ENCODE data around the gene GSG1L. TPM values are rescaled to one million over a fixed set of nuclear protein-coding genes. Genes with fewer than 3 reads are reported as not detected.
A peak's percentile ranks its signal among the peaks of the same experiment; 100 is the strongest.
"Not testable (repeated sequence)": the region's sequence is repeated elsewhere in the genome, so short reads cannot be mapped to it uniquely, and the experiment has no call there.

GSG1L gene
- total RNA-seq, 1 donor from 2014 or later, result not detected

DNA sequence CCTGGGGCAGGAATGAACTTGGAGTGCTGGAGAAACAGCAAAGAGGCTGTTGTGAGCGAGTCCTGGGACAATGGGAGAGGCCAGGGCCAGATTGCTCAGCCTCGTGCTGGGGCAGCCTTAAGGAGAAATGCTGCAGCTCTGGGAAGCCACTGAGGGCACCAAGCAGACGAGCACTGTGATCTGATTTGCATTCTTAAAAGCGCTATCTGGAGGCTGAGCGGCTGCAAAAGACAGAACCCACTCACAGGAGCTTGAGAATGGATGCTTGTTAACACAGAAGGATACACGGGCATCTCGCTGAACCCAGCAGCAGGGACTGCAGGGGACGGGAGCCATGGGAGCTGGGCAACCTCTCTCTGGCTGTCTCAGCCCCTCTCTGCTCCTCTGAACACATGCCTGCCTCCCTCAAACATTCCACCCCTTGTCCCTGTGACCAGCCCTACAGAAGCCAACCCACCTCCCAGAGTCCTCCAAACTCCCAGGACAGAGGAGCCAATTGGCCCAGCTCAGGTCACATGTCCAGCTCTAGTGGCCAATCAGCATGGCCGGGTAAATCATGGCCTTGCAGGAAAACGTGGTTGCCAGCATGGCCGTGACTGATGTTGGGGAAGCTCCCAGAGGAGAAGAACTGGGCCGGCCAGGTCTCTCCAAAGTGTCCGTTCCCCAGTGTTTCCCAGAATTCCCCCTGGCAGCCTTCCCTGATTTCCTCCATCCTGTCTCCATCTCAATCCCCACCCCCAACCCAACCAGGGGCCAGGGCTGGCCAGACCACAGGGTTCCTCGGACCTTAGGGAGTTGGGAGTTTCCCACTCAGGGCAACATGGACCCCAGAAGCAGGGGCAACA lies 60.3 kb downstream of the GSG1L start:
- DNase-seq, result no peak
- no peak for ATAC-seq (ENCODE audit: poor library complexity)
- intact Hi-C loops (cut with DNase I), result no loop called here

DNA sequence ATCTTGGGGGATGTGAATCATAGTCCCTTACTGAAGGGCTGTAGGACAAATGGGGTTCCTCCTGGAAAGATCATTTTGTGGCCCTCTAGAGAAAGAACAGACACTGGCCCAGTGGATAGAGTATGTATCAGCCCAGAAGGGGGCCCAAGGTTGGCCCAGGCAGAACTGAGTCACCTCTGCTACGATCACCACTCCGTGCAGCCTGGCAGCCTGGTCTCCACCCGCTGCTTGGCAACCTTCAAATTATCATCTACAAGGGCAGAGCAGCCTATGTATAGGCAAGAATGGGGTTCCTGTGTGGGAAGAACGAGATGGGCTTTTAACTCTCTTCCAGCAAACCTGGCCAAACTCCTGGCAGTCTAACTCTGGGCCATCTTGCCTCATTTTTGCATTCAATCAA lies 61.9 kb downstream of the GSG1L start:
- DNase-seq, result no peak
- no peak for ATAC-seq (ENCODE audit: poor library complexity)
- intact Hi-C loops (cut with DNase I), result no loop called here

DNA sequence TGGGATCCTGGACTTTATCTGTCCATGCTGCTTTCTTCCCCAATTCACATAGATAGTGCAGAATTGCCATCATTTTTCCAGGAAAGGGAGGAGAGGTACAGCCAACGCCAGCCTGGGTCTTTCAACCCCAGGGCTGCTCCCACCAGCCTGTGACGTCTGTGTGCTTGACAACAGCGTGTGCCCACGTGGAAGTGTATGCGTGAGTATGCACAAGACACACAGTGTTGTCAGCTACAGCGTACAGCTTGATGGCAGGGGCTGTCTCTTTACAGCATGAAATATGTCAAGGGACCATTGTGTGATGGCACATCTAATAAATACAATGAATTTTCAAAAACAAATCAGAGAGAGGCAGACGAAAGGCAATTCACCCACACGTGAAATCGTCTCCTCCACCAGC lies 62.3 kb downstream of the GSG1L start:
- intact Hi-C loops (cut with DNase I), result no loop called here
- ATAC-seq (ENCODE audit: poor library complexity) (no peak), DNase-seq (no peak)

DNA sequence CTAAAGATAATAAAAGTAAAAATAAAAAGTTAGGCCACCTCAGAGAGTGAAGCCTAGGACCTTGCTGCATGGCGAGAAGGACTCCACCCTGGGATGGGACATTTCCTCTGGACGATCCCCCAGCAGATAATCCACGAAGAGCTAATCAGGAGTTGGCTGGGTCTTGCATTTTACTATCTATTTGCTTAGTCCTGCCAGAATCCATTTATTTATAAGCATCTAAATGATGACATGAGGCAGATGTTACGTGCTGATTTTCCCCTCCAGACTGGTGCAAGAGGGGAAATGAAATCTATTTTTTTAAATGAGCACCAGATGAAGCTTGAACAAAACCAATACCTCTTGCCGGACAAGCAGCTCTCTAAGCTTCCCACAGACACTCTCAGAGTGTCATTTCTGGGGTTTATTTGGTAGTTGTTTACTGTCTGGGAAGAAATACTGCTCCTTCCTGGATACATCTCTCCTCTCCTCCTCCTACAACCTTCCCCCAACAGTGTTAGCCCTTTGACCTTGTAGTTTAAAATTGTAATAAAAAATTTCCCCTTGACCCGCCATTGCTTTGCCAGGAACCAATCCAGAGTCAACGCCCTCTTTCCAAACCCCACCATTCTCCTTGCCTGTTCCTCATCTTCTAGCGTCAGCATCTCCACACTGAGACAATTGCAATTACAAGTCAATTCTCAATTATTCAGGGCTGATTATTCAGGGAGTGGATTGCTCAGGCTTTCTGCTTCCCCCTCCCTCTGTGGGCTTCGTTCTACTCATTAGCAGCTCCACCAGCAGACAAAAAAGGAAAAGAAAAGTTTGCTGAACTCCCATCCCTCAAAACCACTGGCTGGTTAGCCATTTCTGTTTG lies 63.0 kb downstream of the GSG1L start:
- intact Hi-C loops (cut with DNase I), result no loop called here
- no peak for DNase-seq
- no peak for ATAC-seq (ENCODE audit: poor library complexity)

DNA sequence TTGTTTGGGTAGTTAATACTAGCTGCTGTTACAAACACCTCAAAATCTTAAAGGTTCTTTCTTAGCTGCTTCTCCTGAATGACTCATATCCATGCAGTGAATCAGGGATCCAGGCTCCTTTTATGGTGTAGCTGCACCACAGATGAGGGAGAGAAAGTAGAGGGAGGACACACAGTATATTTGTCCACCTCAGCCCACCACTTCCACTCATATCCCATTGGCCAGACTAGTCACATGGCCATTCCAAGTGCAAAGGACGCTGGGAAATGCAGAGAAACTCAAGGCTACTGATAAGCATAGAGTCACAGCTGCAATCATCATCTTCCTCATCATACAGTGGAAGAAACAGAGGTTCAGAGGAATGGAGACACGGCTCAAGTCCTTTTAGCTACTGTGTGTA lies 63.8 kb downstream of the GSG1L start:
- ATAC-seq (ENCODE audit: poor library complexity) (no peak), DNase-seq (no peak)
- intact Hi-C loops (cut with DNase I), result no loop called here

DNA sequence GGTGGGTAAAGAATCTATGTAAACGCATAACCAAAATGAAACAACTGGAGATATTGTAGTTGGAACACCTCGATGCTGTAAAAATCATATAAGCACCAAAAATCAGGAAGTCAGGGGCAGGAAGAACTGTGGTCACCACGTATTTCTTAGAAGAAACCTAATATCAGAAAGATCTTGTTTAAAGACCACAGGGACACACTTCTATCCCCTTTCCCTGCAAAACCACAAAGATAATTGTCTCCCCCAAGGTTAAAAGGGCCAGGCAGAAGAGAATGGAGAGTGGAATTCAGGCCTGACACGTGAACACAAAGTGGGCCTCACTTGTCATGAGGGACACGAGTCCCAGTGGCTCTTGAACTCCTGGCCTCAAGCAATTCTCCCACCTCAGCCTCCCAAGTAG lies 68.1 kb downstream of the GSG1L start:
- no peak for ATAC-seq (ENCODE audit: poor library complexity)
- intact Hi-C loops (cut with DNase I), result no loop called here

DNA sequence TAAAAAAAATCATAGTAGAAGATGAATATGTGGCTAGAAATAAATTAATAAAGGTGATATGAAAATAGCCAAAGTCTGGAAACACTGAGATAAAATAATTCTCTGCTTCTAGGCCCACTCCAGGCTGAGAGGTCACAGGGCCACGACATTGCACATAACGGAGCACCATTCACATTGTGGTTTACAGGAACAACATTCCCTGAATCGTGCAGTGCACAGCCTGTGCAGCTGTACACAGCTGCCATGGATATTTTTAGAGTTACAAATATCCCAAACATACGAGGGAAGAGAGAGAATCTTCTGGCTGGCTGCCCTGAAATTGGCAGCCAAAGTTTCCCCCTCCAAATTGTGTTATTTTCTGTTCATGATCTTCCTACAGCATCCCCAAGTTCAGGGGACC lies 68.8 kb downstream of the GSG1L start:
- DNase-seq (no peak), ATAC-seq (ENCODE audit: poor library complexity) (no peak)
- intact Hi-C loops (cut with DNase I), result no loop called here

More for the DNA sequence above, 68.1 kb downstream of the GSG1L start:
- DNase-seq, result no peak

DNA sequence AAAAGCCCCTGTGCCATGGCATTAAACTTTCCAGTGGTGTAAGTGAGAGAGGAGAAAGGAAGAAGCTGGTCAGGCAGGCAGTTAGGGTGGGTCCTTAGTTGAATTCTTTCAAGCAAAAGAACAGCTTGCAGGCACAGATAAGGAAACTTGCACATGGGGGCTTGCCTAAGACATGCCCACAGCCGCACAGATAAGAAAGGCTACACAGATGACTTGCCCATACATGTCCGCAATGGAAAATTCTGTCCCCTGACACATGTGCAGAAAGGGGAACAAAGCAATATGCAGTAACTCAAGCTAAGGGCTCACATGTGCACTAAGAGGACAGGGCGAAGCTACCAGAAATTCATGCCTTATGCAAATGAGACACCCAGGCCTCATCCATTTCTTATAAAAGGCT lies 69.9 kb downstream of the GSG1L start:
- no peak for DNase-seq
- no peak for ATAC-seq (ENCODE audit: poor library complexity)
- intact Hi-C loops (cut with DNase I), result no loop called here

DNA sequence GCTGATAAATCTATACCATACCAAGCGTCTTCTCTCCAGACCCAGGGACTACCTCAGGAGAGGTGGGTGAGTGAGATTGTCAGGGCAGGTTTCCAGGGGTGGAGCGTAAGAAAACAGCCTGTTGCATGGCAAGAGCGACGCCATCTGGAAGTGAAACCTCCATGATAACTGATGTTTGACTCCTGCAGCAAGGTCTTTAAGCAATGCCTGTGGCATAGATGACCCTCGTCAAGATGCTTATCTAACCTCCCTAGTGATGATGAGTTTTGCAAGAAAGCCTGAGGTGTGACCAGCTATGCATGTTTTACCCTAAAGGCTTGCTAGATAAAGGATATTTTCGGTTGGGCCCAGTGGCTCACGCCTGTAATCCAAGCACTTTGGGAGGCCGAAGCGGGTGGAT lies 71.6 kb downstream of the GSG1L start:
- intact Hi-C loops (cut with DNase I), result no loop called here
- no peak for ATAC-seq (ENCODE audit: poor library complexity)
- DNase-seq, result no peak

DNA sequence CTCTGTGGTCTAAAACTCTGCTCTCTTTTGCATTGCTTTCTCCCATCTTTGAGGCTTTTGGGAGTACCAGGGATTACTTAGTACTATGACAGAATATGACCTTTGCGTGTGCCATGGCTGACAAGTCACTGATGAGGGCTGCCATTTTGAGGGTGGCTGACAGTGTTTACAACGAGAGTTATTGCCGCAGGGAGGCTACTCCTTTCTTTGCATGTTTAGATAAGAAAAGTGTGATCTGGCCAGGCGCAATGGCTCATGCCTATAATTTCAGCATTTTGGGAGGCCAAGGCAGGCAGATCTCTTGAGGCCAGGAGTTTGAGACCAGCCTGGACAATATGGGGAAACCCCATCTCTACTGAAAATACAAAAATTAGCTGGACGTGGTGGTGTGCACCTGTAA lies 77.5 kb downstream of the GSG1L start:
- ATAC-seq (ENCODE audit: poor library complexity), result no peak
- intact Hi-C loops (cut with DNase I), result no loop called here
- DNase-seq, result no peak

DNA sequence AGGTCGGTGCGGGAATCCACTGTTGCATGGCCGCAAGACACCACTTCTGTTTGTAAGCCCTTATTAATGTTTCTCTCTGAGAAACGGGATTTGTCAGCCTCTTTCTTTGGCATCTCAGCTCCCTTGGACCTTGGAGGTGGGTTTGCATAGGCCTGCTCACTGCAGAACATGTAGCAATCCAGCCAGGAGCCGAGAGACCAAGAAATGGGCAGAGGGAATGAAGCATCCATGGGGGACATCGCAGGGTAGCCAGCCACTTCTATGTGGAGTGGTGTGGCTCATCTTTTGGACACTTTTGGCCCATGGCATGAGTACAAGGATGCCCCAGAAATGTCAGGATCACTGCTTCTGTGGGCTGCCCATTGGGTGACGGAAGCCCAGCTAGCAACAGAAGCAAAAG lies 79.4 kb downstream of the GSG1L start:
- DNase-seq (no peak), ATAC-seq (ENCODE audit: poor library complexity) (no peak)
- intact Hi-C loops (cut with DNase I), result no loop called here

DNA sequence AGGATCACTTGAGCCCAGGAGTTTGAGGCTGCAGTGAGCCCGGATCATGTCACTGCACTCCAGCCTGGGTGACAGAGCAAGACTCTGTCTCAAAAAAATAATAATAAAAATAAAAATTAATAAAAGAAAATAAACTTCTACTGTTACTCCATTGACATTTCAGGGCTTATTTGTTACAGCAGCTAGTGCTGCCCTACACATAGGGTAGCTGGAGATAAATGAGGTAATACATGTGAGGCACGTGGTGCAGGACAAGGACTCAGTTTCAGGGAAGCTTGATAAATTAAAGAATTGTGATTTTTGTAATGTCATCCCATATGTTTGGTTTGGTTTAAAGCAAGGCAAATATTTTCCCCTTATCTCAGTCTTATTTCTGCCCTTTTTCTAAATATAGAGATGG lies 80.3 kb downstream of the GSG1L start:
- intact Hi-C loops (cut with DNase I), result no loop called here
- ATAC-seq (ENCODE audit: poor library complexity), result no peak
- DNase-seq, result no peak

DNA sequence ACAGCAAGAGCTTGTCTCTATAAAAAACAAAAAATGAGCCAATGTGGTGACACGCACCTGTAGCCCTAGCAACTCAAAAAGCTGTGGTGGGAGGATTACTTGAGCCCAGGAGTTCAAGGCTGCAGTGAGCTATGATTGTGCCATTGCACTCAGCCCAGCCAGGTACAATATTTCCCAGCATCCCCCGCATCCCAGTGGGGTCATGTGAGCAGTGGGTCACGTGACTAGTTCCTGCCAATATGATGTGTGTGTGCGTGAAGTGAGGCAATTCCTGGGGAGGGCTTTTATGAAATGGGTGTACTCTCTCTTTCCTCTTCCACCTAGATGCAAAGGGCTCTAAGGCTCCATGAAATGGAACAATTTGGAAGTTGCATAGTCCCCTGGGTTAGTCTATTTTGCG lies 81.3 kb downstream of the GSG1L start:
- DNase-seq (no peak), ATAC-seq (ENCODE audit: poor library complexity) (no peak)
- intact Hi-C loops (cut with DNase I), result no loop called here

DNA sequence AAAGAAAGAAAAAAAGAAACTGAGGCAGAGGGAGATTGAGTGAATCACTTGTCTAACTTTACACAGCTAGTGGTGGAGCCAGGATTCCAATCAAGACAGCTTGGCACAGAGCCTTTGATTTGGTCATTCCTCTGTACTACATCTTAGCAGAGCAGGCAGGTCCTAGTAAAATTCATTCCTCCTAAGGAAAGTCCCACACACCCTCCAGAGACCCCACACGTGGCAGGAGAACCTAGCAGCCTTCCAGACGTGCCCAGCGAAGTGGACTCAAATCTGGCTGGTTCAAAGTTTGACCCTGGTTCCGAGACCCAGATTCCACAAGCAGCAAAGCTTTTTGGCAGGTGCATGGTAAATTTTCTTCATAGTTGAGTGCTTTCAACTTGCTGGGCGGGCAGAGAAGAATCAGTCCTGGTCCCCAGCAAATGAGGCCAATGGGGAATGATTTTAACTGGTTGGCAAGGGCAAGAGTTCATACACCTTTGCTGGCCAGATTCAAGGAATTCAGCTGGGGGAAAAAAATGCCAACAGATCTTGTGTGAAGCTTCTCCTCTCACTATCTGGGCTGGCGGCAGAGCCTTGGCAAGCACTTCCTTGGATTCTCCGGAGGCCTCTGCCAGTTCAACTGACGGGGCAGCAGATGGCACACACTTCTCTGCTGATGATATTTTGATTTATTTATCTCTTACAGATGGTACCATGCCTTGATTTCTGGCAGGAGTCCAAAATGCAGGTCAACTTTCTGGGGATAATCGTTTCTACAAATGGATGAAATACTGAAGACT lies 82.4 kb downstream of the GSG1L start:
- intact Hi-C loops (cut with DNase I), result no loop called here
- ATAC-seq (ENCODE audit: poor library complexity), result peak; percentile 54
- DNase-seq, result no peak

DNA sequence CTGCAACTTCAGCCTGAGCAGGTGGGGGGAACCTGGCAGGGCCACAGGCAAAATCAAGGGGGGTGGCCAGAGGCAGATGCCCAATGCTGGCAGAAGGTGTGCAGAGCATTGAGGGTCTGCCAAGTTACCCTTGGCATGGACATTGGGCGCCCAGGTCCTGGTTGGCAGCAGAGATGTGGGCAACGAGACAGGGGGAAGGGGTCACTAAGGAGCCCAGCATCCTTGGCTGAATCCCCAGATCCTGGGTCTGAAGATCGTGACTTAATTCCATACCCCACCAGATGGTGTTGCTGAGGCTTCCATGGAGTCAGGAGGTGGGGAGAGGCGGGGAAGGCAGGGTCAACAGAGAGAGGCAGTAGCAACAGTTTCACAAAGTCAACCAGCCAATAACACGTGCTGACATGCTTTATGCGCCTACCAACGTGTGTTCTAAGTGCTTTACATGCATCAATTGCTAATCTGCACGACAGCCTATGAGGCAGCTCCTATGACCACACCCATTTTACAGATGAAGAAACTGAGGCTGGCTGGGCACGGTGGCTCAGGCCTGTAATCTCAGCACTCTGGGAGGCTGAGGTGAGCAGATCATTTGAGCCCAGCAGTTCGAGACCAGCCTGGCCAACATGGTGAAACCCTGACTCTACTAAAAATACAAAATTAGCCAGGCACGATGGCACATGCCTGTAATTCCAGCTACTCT lies 83.3 kb downstream of the GSG1L start:
- DNase-seq (no peak), ATAC-seq (ENCODE audit: poor library complexity) (no peak)
- intact Hi-C loops (cut with DNase I), result no loop called here

DNA sequence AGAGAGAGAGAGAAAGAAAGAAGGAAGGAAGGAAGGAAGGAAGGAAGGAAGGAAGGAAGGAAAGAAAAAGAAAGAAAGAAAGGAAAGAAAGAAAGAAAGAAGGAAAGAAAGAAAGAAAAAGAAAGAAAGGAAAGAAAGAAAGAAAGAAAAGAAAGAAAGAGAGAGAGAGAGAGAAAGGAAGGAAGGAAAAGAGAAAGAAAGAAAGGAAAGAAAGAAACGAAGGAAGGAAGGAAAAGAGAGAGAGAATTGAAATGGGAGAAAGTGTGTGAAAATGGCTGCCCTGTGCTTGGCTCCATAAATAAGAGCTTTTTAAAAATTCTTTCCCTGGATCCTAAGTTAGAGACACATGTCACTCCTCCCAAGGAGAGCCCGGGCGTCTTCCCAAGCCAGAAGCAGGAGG lies 83.8 kb downstream of the GSG1L start:
- ATAC-seq (ENCODE audit: poor library complexity); intact Hi-C loops (cut with DNase I); DNase-seq: not testable (repeated sequence)

DNA sequence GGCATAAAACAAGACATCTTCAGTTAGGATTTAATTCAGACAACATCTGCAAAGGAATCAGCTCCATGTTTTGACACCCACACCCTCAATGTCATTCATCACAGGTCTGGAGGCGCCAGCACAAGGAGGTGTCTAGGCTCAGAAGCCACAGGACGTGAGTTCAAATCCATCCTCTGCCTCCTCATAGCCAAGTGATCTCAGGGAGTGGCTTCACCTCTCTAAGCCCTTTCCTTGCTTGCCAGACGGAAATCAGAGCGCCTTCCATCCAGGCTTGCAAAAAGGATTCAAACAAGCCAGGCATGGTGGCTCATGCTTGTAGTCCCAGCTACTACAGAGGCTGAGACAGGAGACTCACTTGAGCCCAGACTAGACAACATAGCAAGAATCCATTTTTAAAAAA lies 84.6 kb downstream of the GSG1L start:
- intact Hi-C loops (cut with DNase I), result no loop called here
- ATAC-seq (ENCODE audit: poor library complexity), result no peak
- DNase-seq, result no peak

DNA sequence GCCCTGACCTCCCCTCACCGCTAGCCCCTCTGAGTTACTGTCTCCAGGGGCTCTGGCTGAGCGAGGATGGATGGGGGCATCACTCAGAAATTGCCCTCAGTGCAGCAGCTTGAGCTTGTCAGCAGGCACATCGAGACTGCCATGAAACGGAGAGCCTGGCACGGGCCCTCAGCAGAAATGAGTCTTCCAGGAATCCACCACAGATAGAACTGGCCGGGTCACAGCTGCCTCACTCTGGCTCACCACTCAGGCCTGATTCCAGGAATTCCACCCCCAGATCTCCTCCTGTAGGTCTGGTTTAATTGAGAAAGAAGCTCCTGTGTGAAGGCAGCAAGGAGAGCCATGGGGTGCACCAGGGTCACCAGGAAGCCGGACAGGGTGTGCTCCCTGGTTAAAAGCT lies 85.5 kb downstream of the GSG1L start:
- DNase-seq (peak; percentile 47), ATAC-seq (ENCODE audit: poor library complexity) (peak; percentile 83)
- intact Hi-C loops (cut with DNase I), result no loop called here

DNA sequence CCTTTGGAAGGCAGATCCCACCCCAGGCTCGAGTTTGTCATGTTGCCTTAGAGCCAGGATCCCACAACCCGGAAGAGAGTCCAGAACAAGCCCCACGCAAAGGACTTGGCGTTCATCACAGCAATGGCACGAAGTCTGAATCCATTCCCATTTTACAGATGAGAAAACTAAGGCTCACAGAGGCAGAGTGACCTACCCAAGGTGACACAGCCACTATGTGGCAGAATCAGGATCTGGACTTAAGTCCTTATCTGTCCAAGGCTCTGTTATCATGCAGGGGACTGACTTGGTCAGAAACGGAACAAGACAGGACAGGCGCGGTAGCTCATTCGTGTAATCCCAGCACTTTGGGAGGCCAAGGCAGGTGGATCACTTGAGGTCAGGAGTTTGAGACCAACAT lies 86.5 kb downstream of the GSG1L start:
- intact Hi-C loops (cut with DNase I), result no loop called here
- no peak for ATAC-seq (ENCODE audit: poor library complexity)
- no peak for DNase-seq
